ENCODE results near the gene INPP4A.

Gene INPP4A

DNA sequence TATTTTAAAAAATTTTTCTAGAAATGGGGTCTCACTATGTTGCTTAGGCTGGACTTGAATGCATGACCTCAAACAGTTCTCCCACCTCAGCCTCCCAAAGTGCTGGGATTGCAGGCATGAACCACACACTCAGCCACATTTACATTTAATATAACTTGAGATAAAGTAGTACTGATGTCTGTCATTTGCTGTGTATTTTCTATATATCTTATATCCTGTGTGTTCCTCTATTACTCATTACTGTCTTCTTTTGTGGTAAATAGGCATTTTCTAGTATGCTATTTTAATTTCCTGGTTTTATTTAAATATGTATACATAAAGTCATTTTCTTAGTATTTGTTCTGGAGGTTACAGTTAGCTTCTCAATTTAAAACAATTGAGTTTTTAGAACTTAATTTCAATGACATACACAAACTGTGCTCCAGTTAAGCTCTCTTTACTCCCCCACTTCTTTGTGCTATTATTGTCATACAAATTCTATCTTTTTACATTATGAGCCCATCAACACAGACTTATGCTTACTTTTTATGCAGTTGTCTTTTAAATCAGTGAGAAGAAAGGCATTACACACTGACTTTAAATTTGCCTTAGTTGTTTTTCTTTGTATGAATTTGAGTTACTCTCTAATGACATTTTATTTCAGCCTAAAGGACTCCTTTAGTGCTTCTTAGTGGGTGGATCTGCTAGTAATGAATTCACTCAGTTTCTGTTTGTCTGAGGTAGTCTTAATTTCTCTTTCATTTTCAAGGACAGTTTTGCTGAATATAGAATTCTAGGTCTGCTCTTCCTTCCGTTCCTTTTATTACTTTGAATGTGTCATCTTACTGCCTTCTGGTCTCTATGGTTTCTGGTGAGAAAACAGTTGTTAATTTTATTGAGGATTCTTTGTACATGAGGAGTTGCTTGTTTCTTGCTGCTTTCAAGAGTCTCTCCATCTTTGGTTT is 6.2 kb upstream of the INPP4A start:
- peak in 1 of 2 donors; percentile 65 for DNase-seq

DNA sequence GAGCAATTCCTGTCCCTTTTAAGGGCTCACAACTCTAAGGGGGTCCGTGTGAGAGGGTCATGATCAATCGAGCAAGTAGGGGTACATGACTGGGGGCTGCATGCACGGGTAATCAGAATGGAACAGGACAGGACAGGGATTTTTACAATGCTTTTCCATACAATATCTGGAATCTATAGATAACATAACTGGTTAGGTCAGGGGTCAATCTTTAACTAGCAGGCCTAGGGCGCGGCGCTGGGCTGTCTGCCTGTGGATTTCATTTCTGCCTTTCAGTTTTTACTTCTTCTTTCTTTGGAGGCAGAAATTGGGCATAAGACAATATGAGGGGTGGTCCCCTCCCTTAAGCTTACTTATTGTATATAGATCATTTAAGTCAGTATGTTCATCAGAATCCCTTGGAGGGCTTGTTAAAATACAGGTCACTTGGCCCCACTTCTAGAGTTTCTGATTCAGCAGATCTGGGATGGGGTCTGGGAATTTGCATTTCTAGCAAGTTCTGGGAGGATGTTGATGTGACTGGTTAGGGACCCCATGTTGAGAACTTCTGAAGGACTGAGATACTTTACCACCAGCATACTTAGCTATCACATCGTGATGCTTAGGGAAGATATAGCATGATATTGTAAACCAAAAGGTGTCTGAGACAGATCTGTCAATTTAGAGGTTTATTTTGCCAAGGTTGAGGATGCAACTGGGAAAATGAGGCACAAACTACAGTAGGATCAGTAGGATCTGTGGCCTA is 2.8 kb upstream of the INPP4A start:
- no peak for DNase-seq

DNA sequence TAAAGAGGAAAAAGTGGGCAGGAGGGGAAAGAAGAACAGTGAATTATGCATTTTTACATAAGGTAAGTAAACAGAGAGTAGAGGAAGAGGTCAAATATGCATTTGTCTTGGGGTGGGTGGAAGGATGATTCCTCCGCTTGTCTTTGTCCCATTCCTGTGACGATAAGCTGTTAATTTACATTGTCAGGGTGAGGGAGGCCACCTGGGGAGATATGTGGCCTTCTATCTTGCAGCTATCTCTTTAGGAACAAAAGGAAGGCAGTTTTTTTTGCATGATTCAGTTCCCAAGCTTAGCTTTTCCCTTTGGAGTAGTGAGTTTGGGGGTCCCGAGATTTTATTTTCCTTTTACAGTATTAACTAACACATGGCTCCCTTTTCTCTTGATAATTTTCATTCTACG is 2.2 kb upstream of the INPP4A start:
- DNase-seq, result no peak

DNA sequence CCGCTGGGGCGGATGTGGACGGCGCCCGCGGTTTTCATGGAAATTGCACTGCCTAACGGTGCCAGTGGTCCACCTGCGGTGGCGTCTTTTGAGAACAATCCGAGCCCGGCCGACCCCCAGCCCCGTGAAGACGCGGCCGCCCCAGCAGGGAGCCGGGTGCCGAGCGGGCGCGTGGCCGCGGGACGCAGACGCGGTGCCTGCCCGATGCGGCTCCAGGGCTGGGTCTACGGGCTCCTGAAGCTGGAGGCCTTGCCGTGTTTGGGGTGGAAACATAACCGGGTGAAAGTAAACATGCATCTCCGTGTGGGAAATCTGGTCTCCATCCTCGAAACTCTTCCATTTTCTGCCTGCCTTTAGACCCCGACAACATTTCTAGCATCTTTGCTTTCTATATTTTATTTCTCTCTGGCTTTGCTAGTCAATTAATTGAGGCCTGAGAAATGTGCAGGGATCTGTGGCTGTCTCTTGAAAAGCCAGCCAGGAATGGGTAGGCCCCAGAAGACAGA is 572 bp downstream of the INPP4A start:
- no peak for DNase-seq

DNA sequence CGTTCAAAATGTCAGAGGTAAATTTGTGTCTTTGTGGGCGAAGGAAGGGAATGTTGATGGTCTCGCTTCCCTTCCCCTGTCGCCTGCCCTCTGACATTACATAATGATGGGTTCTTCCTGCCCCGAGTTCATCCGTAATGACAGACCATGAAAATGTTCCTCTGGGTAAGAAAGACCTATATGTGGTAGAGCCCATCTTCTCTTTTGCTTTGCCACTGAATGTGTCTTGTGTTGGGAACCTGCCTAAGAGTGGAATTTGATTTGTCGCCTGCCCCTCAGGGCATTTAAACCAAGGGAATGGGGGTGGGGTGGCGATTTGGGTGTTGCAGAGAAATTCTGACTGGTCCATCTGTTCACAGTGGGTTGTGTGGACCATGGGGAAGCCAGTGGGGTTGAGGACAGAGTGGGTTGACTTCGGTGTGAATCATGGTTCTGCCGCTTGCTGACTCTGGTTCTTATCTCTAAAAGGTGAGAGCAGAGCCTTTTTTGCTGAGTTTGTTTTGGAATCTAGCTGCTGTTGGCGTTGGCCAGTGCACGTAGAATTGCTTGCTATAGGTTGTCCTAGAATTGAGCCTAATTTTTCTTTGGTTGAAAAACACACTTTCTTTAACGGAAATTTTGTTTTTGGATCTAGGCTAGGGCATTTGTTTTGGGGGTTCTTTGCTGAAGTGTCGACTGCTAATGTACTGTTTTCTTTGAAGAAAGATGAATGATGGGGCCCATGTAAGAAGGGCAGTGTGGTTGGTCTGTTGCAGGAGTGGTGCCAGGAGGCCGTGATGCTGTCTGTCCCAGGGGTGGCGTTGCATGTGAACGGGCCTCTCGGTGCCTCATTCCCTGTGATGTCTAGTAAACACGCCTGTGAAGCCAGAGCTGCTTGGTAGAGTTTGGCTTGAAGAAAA is 1.3 kb downstream of the INPP4A start:
- no peak for DNase-seq

DNA sequence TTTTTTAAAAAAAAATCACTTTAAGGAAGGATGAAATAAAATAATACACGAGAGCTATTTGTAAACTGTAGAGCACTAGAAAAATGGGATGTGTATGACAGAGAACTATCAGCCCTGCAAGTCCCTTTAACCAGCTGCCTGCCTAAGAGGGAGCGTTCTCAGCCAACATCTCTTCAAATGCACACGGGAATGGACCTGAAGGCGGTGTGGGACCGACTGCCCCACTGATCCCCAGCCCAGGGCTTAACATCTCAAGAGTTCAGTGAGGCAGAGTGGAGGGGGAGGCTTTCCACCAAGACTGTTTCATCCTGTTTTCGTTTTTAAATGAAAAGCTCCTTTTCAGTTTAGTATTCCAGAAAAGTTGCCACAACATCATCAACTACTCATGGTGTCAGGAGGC is 2.2 kb downstream of the INPP4A start:
- no peak for DNase-seq

DNA sequence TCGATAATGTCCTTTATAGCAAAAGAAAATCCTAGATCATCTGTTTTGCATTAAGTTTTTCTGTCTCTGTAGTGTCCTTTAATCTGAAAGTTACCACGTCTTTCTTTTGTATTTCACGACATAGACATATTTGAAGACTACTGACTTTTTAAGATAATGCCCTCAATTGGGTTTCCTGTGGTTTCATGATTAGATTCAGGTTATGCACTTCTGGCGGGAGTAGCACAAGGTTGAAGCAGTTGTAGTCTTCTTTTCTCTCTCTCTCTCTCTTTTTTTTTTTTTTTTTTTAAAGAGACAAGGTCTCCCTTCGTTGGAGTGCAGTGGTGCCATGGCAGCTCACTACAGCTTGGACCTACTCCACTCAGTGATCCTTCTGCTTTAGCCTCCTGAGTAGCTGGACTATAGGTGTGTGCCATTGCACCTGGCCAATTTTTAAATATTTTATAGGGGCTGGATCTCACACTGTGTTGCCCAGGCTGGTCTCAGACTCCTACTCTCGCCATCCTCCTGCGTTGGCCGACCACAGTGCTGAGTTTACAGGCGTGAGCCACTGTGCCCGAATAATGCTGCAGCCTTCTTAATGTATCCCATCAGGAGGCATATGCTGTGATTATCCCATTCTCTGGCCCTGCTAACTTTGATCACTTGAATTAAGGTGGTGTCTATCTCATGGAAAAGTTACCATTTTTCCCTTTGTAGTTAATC is 3.9 kb downstream of the INPP4A start:
- DNase-seq, result peak; percentile 51 to 82

DNA sequence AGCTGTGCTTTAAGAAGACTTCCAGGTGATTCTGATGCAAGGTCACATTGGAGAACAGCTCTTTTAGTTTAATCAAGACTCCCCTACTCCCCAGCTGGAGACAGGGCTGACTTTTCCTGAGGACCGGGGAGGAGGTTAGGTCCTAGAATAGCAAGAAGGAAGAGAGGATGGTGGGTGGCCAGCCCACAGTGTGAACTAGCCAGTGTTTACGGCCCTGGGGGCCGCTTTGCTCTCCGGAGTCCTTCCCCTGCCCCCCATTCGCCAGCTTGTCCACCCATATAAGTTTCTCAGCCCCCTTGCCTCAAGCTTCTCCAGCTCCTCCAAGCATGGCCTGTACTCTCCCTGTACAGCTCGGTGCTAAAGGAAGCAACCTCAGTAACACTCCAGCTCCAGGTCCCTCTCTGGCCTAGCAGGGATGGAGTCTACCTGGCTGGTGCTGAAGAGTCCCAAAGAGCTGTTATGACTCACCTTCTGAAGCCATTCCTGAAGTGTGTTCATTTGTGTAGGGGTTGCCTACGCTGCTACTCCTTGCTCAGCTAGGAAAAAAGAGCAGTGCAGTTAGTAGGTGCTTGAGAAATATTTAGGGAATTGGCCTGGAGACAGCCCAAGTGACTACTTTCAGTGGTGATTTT is 7.9 kb downstream of the INPP4A start:
- DNase-seq, result no peak

DNA sequence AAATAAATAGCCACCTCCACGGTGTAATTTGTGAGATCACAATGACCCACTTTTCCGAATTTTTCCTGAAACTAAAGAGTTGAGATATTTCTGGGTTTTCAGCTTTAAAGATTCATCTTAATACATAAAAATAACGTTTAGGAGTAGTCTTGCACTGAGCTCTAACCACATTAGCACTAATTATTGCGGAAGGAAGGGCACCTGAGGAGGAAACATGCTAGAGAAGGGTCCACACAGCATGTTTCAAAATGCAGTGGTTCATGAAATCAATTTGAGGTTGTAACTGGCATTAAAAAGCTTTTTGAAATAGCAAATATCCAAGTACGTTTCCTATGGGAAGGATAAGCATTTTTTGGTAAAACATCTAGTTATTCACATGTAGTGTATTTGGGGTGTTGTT is 8.4 kb downstream of the INPP4A start:
- DNase-seq, result no peak

DNA sequence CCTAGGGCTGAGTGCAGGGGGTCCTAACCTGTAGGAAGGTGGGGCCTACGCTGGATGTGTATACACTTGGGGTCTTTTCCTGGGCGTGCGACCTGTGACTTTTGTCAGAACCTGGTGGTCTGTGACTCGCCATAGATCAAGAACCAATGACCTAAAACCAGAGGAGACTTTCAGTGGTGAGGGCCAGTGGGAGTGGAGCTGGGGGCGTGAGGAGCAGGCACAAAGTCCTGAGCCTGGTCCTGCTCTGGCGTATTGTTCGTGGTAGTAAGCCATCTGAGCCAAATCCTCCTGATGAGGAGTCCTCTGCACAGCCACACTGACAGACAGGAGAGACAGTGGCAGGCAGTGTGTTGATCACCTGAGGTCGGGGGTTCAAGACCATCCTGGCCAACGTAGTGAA is 8.9 kb downstream of the INPP4A start:
- no peak for DNase-seq

DNA sequence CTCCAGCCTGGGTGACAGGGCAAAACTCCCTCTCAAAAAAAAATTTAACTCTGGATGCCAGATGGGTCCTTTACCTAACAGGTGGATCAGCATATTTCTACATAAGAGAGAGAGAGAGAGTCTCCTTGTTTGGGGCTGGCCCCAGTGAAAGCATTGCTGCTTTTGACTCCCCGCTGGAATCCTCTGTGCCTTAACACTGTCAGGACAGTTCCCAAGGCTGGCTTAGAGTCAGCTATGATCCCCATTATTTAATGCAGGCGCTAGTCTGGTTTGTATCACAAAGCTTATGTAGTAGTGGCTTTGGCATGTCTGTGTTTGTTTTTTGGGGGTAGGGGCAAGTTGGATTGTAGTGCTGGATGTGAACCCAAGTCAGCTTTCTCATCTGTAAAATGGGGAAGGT is 9.4 kb downstream of the INPP4A start:
- no peak for DNase-seq

DNA sequence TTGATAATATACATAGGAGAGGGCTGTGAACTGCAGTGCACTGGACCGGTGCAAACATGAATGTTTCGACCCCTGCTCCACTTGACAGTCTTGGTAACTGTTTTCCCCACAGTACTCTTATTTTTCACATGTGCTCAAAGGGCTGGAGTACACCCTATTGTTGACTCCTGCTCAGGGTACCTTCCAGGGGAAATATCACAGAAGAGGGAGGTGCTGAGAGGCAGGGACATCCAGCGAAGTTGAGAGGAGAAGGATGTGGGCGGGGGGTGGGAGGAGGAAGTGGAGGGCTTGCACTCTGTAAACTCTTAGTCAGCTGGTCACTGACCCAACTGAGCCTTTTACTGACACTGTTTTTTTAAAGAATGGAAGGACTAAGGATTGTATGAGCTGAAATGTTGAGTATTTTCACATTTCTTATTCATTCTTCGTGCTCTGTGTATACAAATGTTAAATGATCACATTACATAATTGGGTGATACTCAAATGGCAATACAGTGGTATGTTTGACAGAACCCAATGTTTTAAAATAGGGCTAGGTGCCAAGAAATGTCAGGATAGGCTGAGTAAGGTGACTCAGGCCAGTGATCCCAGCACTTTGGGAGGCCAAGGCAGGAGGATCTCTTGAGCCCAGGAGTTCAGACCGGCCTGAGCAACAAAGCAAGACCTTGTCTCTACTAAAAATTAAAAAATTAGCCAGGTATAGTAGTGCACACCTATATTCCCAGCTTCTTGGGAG is 10.0 kb downstream of the INPP4A start:
- DNase-seq, result peak in 1 of 2 donors; percentile 52

DNA sequence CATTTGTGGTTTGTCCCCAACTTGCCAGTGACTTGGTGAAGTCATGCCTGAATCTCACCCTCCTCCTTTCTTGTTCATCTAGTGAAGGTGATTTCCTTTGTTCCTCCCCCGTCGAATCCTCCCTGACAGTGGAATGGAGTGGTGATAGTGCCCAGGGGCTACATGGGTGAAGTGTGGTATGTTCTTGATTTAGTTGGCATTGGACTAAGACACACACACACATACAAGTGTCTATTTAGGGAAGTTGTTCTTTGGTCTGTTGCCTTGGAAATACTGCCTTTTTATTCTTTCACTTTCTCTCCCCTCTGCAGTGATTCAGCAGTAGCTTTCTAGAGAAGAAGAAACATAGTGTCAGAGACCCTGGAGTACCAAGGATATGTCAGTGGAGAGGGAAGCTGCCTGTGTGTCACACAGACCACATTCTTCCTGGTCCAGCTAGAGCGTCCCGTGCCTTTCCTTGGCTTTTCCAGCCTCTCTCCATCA is 10.9 kb downstream of the INPP4A start:
- peak in 1 of 2 donors; percentile 65 for DNase-seq

DNA sequence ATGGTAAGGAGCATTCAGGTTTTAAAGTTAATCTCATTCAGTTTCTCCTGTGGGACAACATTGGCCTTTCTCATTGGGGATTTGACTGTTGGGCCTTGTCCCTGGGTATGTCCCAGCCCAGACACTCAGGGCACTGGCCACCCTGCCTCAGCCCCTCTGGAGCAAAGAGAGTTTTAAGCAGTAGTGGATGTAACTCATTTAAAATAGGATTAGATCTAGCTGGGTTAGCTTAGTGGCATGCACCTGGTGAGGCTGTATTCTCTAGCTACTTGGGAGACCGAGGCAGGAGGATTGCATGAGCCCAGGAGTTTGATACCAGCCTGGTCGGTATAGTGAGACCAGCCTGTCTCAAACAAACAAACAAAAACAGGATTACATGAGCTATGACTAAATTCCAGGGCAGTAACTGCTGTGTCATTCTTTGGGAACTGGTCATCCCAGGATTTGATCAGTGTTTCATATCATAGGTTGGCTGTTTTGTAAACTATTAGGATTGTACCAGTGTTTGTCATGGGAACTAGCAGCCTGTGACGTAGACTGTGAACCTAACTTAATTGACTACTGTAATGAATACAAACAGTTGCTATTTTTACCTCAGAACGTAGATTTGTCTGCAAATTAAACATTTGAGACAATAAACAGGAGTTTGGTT is 12.5 kb downstream of the INPP4A start:
- no peak for DNase-seq

DNA sequence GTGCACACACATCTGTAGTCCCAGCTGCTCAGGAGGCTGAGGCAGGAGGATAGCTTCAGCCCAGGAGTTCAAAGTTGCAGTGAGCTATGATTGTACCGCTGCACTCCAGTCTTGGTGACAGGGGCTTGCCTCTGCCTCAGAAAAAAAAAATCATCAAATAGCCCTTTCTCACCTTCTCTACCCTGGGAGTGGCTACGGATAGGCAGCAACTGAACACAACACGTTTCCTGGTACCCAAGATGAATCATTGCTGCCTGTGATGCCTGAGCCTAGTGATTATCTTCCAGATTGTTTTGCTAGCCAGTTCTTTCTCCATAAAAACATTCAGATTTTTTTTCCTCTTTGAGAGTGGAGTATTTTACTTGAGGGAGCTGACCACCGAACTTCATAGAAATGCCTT is 13.5 kb downstream of the INPP4A start:
- peak; percentile 29 to 65 for DNase-seq

DNA sequence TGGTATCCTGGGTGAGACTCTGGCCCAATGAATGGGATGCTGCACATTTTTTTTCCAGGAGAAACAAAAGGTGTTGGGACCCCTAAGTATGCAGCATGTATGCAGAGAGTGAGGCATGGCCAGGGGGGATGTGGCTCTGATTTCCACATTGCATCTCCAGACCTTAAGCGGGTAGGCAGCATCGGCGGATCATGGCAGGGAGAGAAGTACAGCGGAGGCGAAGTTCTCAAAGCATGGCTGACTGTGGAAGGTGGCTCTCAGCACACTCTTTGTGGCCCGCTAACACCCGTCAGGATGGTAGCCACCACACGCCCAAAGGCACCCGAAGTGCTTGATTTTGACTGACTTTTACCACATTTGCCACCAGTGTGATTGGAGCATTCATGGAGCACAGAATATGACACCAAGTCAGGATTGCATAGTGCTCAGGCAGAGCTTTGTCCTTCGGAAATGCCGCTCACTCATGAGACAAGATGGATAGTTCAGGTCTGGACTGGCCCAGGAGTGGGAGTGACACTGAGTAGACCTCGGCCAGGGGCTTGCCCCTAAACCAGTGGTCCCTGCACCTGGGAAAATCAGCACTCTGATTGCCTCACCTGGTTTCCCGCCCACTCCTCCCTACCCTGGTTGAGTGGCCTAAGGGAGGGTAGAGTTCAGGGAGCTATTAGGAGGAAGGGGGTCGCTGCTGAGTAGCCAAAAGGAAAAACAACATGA is 14.2 kb downstream of the INPP4A start:
- DNase-seq, result no peak

DNA sequence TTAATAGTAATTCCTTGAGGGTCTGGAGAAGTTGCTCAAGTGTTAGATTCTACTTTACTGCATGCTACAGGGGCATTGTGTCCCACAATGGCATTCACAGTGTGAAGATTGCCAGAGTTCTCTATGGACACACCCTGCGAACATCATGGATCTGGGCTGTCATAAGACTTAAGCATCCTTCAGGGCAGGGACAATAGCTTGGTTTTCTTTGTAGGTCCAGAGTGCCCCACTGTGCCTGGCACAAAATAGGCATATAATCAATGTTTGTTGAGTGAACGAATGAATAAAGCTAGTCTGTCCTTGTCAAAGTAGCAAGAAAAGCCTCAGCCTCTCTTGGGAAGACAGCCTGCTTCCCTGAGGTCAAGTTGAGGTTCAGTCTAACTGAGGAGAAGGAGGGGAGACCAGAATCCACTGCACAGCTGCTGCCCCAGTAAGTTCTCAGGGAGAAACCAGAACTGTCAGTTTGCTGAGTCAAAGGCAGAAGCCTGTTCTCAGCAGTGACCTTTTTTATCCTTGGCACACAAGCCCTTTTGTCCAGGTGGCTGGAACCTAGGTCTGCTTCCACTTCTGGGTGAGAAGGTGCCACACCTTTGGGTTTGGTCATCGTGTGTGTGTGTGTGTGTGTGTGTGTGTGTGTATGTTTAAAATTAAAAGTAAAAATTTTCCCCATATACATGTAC is 15.0 kb downstream of the INPP4A start:
- DNase-seq, result no peak

DNA sequence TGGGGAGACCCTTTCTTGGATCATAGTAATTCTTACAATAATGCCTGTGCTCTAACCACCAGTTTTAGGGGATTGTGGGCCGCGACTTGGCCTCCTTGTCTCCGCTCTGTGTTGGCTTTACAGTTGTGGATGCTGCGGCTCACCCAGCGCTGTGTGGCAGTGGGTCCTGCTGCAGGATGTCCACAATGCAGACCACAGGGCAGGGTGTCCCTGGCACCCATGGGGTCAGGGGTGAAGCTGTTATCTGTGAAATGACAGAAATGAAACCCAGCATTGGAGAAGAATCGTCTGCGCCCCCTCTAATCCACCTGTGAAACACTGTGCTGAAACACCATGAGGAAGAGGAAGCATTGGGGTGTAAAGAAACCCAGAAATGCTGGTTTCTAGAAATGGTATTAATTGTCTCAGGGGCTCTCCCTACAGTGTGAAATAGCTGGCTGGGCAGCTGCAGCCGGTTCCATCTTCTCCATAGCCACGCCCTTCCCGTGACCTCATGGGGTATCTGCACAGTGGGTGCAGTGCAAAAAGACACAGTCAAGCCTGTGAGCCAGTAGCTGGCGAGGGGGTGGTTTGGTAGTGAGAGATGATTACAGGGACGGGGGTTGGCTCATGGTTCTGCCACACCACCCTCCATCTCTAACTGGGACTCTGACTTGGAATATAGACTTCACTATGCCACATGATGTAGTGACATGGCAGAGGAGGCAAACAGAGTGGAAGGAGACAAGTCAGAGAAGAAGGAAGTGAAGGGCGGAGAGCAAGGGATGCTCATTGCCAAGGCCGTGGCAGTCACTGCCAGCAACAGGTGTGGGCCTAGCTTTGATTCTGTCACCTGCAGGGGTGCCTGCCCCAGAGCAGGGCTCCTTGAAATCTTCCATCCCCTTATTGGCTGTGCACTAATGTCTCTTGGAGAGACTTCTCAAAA is 16.2 kb downstream of the INPP4A start:
- DNase-seq, result peak; percentile 70 to 76

All from CD4-positive, alpha-beta T cell treated with Interferon alpha-2 for 1 hour (primary cell).